Pancreas (tissue), 10 donors: ENCODE results near the gene CPM. TPM values are rescaled to one million over a fixed set of nuclear protein-coding genes. Genes with fewer than 3 reads are reported as not detected.

Source experiments
- ATAC-seq, 4 donors: fragments of 200-7000 bp; cut with Tn5 transposase; one replicate each; pipeline versions ENCODE4 v1.8.0 to v1.9.1; 2020; ENCODE audit warnings: mild to moderate bottlenecking in 4 of 4, moderate library complexity in 4 of 4
- DNase-seq, 6 donors: peaks; one replicate each; pipeline ENCODE4 v3.0.0-alpha.2; 2020
- FAIRE-seq: peaks from 2 replicates; lab custom pipeline; 2012; peaks lifted over from hg19 to GRCh38; lab: Jason Lieb, UNC
- H3K27ac ChIP-seq, 4 donors: fragments of 200-600 bp; sonication (generic); 1 replicate in 3 of 4; 2 replicates in 1 of 4; pipeline versions ENCODE4 v1.5.0 to v1.8.0; 2020
- H3K27me3 ChIP-seq, 4 donors: fragments of 200-600 bp; one replicate each; pipeline ENCODE4 v1.8.0; 2021
- H3K36me3 ChIP-seq, 3 donors: fragments of 200-600 bp; sonication (generic) in 1 of 3; one replicate each; pipeline versions ENCODE4 v1.5.0 to v1.8.0; 2020 to 2021
- H3K4me1 ChIP-seq, 3 donors: fragments of 200-600 bp; one replicate each; pipeline ENCODE4 v1.8.0; 2021
- H3K4me3 ChIP-seq, 4 donors: fragments of 200-600 bp; sonication (generic) in 2 of 4; one replicate each; pipeline versions ENCODE4 v1.5.0 to v1.8.0; 2020 to 2021
- H3K9me3 ChIP-seq, 4 donors: fragments of 200-600 bp; one replicate each; pipeline ENCODE4 v1.8.0; 2021
- CTCF ChIP-seq, 4 donors: fragments of 200-600 bp; sonication (generic) in 3 of 4; IDR thresholded peaks; one replicate each; pipeline versions ENCODE4 v1.5.0 to v1.8.0; 2021; ENCODE audit warnings: antibody characterized with exemption in 4 of 4
- WGBS, 2 donors: extraction: QIAGEN DNeasy Blood & Tissue Kit; methylation state at CpG; one replicate each; pipeline ENCODE4 v1.1.7; 2013; 5-methylcytosine and 5-hydroxymethylcytosine counted together
- intact Hi-C, 3 donors: fragments of 100-400 bp; cut with DNase I; formaldehyde crosslinking; loops; one replicate each; pipeline versions ENCODE4 v1.11.1 to v1.14.2; 2022
- polyA plus RNA-seq, 2 donors: library from polyadenylated mRNA; stranded (reverse); fragments of 200-250 nt; gene quantifications; one replicate each; pipeline ENCODE4 v1.2.3, GENCODE V29; 2013
- total RNA-seq, 6 donors: library from RNA; stranded (reverse); fragmentation: NEBNext Ultra II Directional in 4 of 6; extraction: Animal tissue kit (Norgen Biotek cat#: 25700) in 4 of 6; gene quantifications; one replicate each; pipeline versions ENCODE4 v1.2.1 to v1.2.4, GENCODE V29; 2021 to 2023
- donor health status: healthy with polysubstance abuse.
- donor health status: DM: no; HTN: no; CAD: no; lungs with moderate emphysema.
- donor health status: DM: no; HTN: no; CAD: no.
- donor health status: control.
- donor health status: control.
- donor health status: Bipolar disorder and iron deficiency.
- donor health status: DM: yes; HTN: yes; CAD: no.
- donor health status: DM: no; HTN: no; CAD: no.
- donor health status: DM: no; HTN: no; CAD: no.
- donor health status: DM: yes; HTN: yes; CAD: no.

The CPM gene
- total and polyA plus RNA-seq, 8 donors, result 4.3 to 49.2 (median 11.1) TPM

DNA sequence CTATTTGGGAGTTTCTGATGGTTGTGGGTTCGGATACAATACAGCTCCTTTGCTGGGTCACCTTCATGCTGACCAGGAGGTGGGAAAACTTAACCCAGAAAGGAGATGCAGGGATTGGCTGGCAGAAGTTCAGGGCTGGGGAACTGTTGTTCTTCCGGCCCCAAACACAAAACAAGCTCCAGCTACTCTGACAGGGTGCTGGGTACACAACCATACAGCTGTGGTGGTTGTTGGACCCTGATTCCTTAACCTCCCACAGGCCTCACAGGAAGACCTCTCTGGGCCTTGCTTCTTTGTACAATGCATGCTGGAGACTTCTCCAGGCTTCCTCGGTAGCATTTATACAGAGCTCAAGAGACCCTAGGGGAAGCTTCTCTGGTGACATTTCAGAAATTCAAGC lies 47.6 kb downstream of the CPM start:
- ATAC-seq, result no peak

DNA sequence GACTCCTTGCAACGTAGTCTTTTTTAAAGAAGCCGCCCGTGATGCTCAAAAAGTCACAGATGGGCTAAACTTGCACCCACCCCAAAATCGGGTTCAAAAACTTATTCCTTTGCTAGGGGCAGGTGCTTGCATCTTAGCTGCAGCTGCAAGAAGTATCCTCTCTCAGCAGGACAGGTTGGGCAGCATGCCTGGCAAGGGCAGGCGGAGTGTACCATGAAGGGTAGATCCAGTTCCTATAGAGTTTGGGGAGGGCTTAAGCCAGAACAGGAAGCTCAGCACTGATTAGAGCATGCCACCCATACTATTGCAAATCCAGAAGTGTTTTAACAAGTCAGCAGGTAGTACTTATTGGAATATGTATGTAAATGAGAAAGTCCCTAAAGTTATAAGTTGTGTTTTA lies 48.7 kb downstream of the CPM start:
- 86 to 92% methylated on average over 5 of the region's 5 CpGs for WGBS, 2 donors
- Histone ChIP-seq H3K4me1 (peaks cover 0 to 4% (median 0%) of the 10 kb centered on the region in 3 donors), H3K9me3 (no peaks in the 10 kb centered on the region), H3K4me3 (no peak overlapping the region), H3K36me3 (peaks cover 0 to 4% (median 0%) of the 10 kb centered on the region in 3 donors), H3K27me3 (no peaks in the 10 kb centered on the region), H3K27ac (no peak overlapping the region)
- intact Hi-C loops, result no loop called here
- ATAC-seq, result no peak
- no peak for DNase-seq
- FAIRE-seq, result no peak
- no peak for TF ChIP-seq CTCF (IDR thresholded peaks at IDR 0.05)

More for the DNA sequence above, 47.6 kb downstream of the CPM start:
- Histone ChIP-seq H3K27me3 (no peaks in the 10 kb centered on the region), H3K4me3 (no peak overlapping the region), H3K27ac (no peak overlapping the region), H3K4me1 (peaks cover 0 to 4% (median 0%) of the 10 kb centered on the region in 3 donors), H3K36me3 (peaks cover 0 to 4% (median 0%) of the 10 kb centered on the region in 3 donors), H3K9me3 (no peaks in the 10 kb centered on the region)
- no peak for DNase-seq
- WGBS, 2 donors, result 87 to 90% methylated on average over 3 of the region's 3 CpGs
- TF ChIP-seq CTCF (IDR thresholded peaks at IDR 0.05), result no peak
- FAIRE-seq, result no peak
- intact Hi-C loops, result no loop called here

DNA sequence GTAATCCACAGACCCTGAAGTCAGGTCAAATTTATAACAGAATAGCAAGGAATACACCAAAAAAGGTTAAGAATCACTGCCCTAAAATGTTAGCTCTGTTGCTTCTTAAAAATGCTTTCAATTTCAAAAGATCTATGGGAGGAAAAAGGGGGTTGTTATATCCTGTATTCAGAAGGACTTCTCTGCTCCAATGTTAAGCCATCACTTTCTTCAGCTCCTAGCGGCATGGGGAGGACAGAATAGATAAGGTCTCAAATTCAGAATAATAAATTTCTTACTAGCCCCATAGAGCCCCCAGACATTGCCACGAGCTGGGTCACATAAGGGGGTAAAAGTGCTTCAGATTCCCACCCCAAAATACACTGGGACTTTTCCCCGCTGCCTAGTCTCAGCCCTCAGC lies 49.8 kb downstream of the CPM start:
- H3K27ac ChIP-seq, result no peak overlapping the region
- ATAC-seq (no peak), FAIRE-seq (no peak), DNase-seq (no peak)
- intact Hi-C loops, result no loop called here
- no peak overlapping the region for H3K4me3 ChIP-seq
- WGBS, 2 donors, result 87 to 89% methylated on average over 3 of the region's 3 CpGs
- TF ChIP-seq CTCF (IDR thresholded peaks at IDR 0.05), result no peak
- H3K36me3 ChIP-seq, result peaks cover 0 to 4% (median 0%) of the 10 kb centered on the region in 3 donors
- H3K9me3 ChIP-seq, result no peaks in the 10 kb centered on the region
- peaks cover 0 to 4% (median 0%) of the 10 kb centered on the region in 3 donors for H3K4me1 ChIP-seq
- no peaks in the 10 kb centered on the region for H3K27me3 ChIP-seq

DNA sequence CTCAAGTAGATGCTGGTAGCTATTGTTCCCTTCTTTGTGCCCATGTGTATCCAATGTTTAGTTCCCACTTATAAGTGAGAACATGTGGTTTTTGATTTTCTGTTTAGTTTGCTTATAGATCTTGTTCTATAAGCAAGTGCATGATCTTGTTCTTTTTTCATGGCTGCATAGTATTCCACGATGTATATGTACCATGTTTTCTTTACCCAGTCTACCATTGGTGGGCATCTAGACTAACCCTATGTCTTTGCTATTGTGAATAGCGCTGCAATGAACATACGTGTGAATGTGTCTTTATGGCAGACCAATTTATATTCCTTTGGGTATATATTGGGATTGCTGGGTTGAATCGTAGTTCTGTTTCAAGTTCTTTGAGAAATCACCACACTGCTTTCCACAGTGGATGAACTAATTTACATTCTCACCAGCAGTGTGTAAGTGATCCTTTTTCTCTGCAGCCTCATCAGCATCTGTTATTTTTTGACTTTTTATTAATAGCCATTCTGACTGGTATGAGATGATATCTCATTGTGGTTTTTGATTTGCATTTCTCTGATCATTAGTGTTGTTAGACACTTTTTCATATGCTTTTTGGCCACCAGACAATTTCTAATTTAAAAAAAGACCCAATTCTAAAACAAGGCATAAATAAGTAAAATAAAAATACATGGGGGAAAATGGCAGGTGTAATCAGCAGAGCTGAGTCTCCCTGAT lies 50.6 kb downstream of the CPM start:
- H3K4me3 ChIP-seq, result no peak overlapping the region
- DNase-seq, result no peak
- intact Hi-C loops, result no loop called here
- peaks cover 0 to 4% (median 0%) of the 10 kb centered on the region in 3 donors for H3K36me3 ChIP-seq
- no peak overlapping the region for H3K27ac ChIP-seq
- no peak for ATAC-seq
- no peak for FAIRE-seq
- H3K27me3 ChIP-seq, result no peaks in the 10 kb centered on the region
- 93 to 96% methylated on average over 4 of the region's 4 CpGs for WGBS, 2 donors
- peaks cover 0 to 4% (median 0%) of the 10 kb centered on the region in 3 donors for H3K4me1 ChIP-seq
- H3K9me3 ChIP-seq, result no peaks in the 10 kb centered on the region
- TF ChIP-seq CTCF (IDR thresholded peaks at IDR 0.05), result no peak
